Measurements from ENCODE around the gene ELMO1. TPM values are rescaled to one million over a fixed set of nuclear protein-coding genes. Genes with fewer than 3 reads are reported as not detected.
"Not testable (repeated sequence)": the region's sequence is repeated elsewhere in the genome, so short reads cannot be mapped to it uniquely, and the experiment has no call there.

The ELMO1 gene
- total RNA-seq, 2 experiments from 2014 or later, result 68.0 to 74.4 TPM

GRCh38 chr7:36982766-36983165 is 465.9 kb downstream of the ELMO1 start:
- Mint-ChIP-seq H3K4me1 (peaks cover 23% of the 10 kb centered on the region), H3K27me3 (no peaks in the 10 kb centered on the region), H3K9me3 (no peaks in the 10 kb centered on the region), H3K4me3 (no peak overlapping the region), H3K27ac (no peak overlapping the region), H3K36me3 (peaks cover 20% of the 10 kb centered on the region)
- DNase-seq, result no peak

GRCh38 chr7:36979810-36980248 is 468.8 kb downstream of the ELMO1 start:
- H3K27me3 Mint-ChIP-seq, result no peaks in the 10 kb centered on the region
- H3K9me3 Mint-ChIP-seq, result no peaks in the 10 kb centered on the region
- H3K4me3 Mint-ChIP-seq, result no peak overlapping the region
- H3K27ac Mint-ChIP-seq, result no peak overlapping the region
- DNase-seq, result no peak
- peaks cover 27% of the 10 kb centered on the region for H3K36me3 Mint-ChIP-seq
- peaks cover 9% of the 10 kb centered on the region for H3K4me1 Mint-ChIP-seq

GRCh38 chr7:36978461-36978860 is 470.2 kb downstream of the ELMO1 start:
- H3K27ac Mint-ChIP-seq, result no peak overlapping the region
- H3K36me3 Mint-ChIP-seq, result peaks cover 35% of the 10 kb centered on the region
- H3K27me3 Mint-ChIP-seq, result no peaks in the 10 kb centered on the region

GRCh38 chr7:36977878-36978277 is 470.8 kb downstream of the ELMO1 start:
- no peaks in the 10 kb centered on the region for H3K9me3 Mint-ChIP-seq
- no peaks in the 10 kb centered on the region for H3K27me3 Mint-ChIP-seq
- peaks cover 31% of the 10 kb centered on the region for H3K36me3 Mint-ChIP-seq
- H3K4me3 Mint-ChIP-seq, result no peak overlapping the region
- H3K27ac Mint-ChIP-seq, result no peak overlapping the region
- no peak for DNase-seq
- H3K4me1 Mint-ChIP-seq, result peaks cover 5% of the 10 kb centered on the region

More at GRCh38 chr7:36978461-36978860, 470.2 kb downstream of the ELMO1 start:
- Mint-ChIP-seq H3K4me1 (peaks cover 5% of the 10 kb centered on the region), H3K9me3 (no peaks in the 10 kb centered on the region), H3K4me3 (no peak overlapping the region)
- no peak for DNase-seq

- H3K27me3 Mint-ChIP-seq, H3K27ac Mint-ChIP-seq, H3K4me3 Mint-ChIP-seq, H3K9me3 Mint-ChIP-seq, DNase-seq: not testable (repeated sequence)
- Mint-ChIP-seq H3K36me3 (peaks cover 32% of the 10 kb centered on the region), H3K4me1 (peaks cover 24% of the 10 kb centered on the region)
Observed at GRCh38 chr7:36973534-36973933, 475.1 kb downstream of the ELMO1 start.

GRCh38 chr7:36972140-36972518 is 476.5 kb downstream of the ELMO1 start:
- H3K27ac Mint-ChIP-seq, result no peak overlapping the region
- DNase-seq, result no peak
- H3K27me3 Mint-ChIP-seq, result no peaks in the 10 kb centered on the region
- H3K36me3 Mint-ChIP-seq, result peaks cover 32% of the 10 kb centered on the region
- peaks cover 24% of the 10 kb centered on the region for H3K4me1 Mint-ChIP-seq
- H3K4me3 Mint-ChIP-seq, result no peak overlapping the region
- H3K9me3 Mint-ChIP-seq, result peaks cover 4% of the 10 kb centered on the region

GRCh38 chr7:36971515-36972139 is 477.0 kb downstream of the ELMO1 start:
- H3K4me3 Mint-ChIP-seq, result no peak overlapping the region
- peaks cover 4% of the 10 kb centered on the region for H3K9me3 Mint-ChIP-seq
- no peak for DNase-seq
- H3K27me3 Mint-ChIP-seq, result no peaks in the 10 kb centered on the region
- H3K27ac Mint-ChIP-seq, result no peak overlapping the region
- peaks cover 31% of the 10 kb centered on the region for H3K36me3 Mint-ChIP-seq
- peaks cover 21% of the 10 kb centered on the region for H3K4me1 Mint-ChIP-seq

- no peak overlapping the region for H3K27ac Mint-ChIP-seq
Observed at GRCh38 chr7:36970551-36971514, 477.8 kb downstream of the ELMO1 start.

GRCh38 chr7:36969376-36969775 is 479.3 kb downstream of the ELMO1 start:
- Mint-ChIP-seq H3K9me3 (peaks cover 8% of the 10 kb centered on the region), H3K27ac (peak overlapping the region; percentile 2), H3K36me3 (peaks cover 40% of the 10 kb centered on the region), H3K4me1 (peaks cover 26% of the 10 kb centered on the region), H3K4me3 (no peak overlapping the region), H3K27me3 (no peaks in the 10 kb centered on the region)
- DNase-seq, result no peak

More at GRCh38 chr7:36970551-36971514, 477.8 kb downstream of the ELMO1 start:
- peaks cover 4% of the 10 kb centered on the region for H3K9me3 Mint-ChIP-seq
- H3K4me1 Mint-ChIP-seq, result peaks cover 19% of the 10 kb centered on the region
- peaks cover 37% of the 10 kb centered on the region for H3K36me3 Mint-ChIP-seq
- DNase-seq, result no peak
- H3K4me3 Mint-ChIP-seq, result no peak overlapping the region
- no peaks in the 10 kb centered on the region for H3K27me3 Mint-ChIP-seq

- H3K9me3 Mint-ChIP-seq, result peaks cover 8% of the 10 kb centered on the region
- peaks cover 44% of the 10 kb centered on the region for H3K36me3 Mint-ChIP-seq
- peaks cover 26% of the 10 kb centered on the region for H3K4me1 Mint-ChIP-seq
- no peak for DNase-seq
- H3K27me3 Mint-ChIP-seq, result no peaks in the 10 kb centered on the region
- H3K27ac Mint-ChIP-seq, result no peak overlapping the region
- H3K4me3 Mint-ChIP-seq, result no peak overlapping the region
Observed at GRCh38 chr7:36967387-36967786, 481.3 kb downstream of the ELMO1 start.

- Mint-ChIP-seq H3K36me3 (peaks cover 48% of the 10 kb centered on the region), H3K27me3 (no peaks in the 10 kb centered on the region), H3K9me3 (peaks cover 8% of the 10 kb centered on the region), H3K4me3 (no peak overlapping the region), H3K4me1 (peaks cover 31% of the 10 kb centered on the region), H3K27ac (no peak overlapping the region)
- DNase-seq, result no peak
Observed at GRCh38 chr7:36966636-36967035, 482.0 kb downstream of the ELMO1 start.

- H3K36me3 Mint-ChIP-seq, result peaks cover 44% of the 10 kb centered on the region
- no peak overlapping the region for H3K27ac Mint-ChIP-seq
- H3K4me3 Mint-ChIP-seq, result no peak overlapping the region
- DNase-seq, result no peak
- no peaks in the 10 kb centered on the region for H3K27me3 Mint-ChIP-seq
- H3K9me3 Mint-ChIP-seq, result peaks cover 8% of the 10 kb centered on the region
- H3K4me1 Mint-ChIP-seq, result peaks cover 30% of the 10 kb centered on the region
Observed at GRCh38 chr7:36966039-36966438, 482.6 kb downstream of the ELMO1 start.

GRCh38 chr7:36965625-36966024 is 483.0 kb downstream of the ELMO1 start:
- Mint-ChIP-seq H3K27ac (no peak overlapping the region), H3K9me3 (peaks cover 8% of the 10 kb centered on the region), H3K27me3 (no peaks in the 10 kb centered on the region), H3K4me1 (peaks cover 30% of the 10 kb centered on the region), H3K4me3 (no peak overlapping the region), H3K36me3 (peaks cover 44% of the 10 kb centered on the region)
- DNase-seq, result no peak

- Mint-ChIP-seq H3K9me3 (peaks cover 8% of the 10 kb centered on the region), H3K27ac (peak overlapping the region; percentile 35), H3K4me3 (no peak overlapping the region), H3K36me3 (peaks cover 45% of the 10 kb centered on the region), H3K27me3 (no peaks in the 10 kb centered on the region), H3K4me1 (peaks cover 30% of the 10 kb centered on the region)
- DNase-seq, result no peak
Observed at GRCh38 chr7:36964297-36964696, 484.4 kb downstream of the ELMO1 start.

GRCh38 chr7:36962367-36962766 is 486.3 kb downstream of the ELMO1 start:
- no peaks in the 10 kb centered on the region for H3K27me3 Mint-ChIP-seq
- H3K9me3 Mint-ChIP-seq, result peaks cover 5% of the 10 kb centered on the region
- no peak for DNase-seq
- peaks cover 30% of the 10 kb centered on the region for H3K4me1 Mint-ChIP-seq
- H3K27ac Mint-ChIP-seq, result peak overlapping the region; percentile 0
- H3K36me3 Mint-ChIP-seq, result peaks cover 42% of the 10 kb centered on the region
- H3K4me3 Mint-ChIP-seq, result no peak overlapping the region
